NB4 (cell line): ENCODE measurements around the gene CRADD.

Experiments
- CTCF ChIP-seq: IDR thresholded peaks from one replicate; pipeline ENCODE4 v1.5.1; 2012; ENCODE audit warnings: low read depth, low read length
- MAX ChIP-seq: IDR thresholded peaks from 2 replicates; pipeline ENCODE4 v1.6.1; 2011; ENCODE audit warnings: low read depth, low read length
- MYC ChIP-seq: IDR thresholded peaks from 2 replicates; pipeline ENCODE4 v1.6.1; 2011; ENCODE audit warnings: low read depth, low read length
- POLR2A ChIP-seq: IDR thresholded peaks from 2 replicates; pipeline ENCODE4 v1.6.1; 2011; ENCODE audit warnings: mild to moderate bottlenecking; ENCODE audit not compliant: insufficient read length; ENCODE audit errors: extremely low read depth

- TF ChIP-seq CTCF (no peak), POLR2A (no peak), MAX (no peak), MYC (no peak)
Measured at GRCh38 chr12:93862424-93862823, 185.2 kb downstream of the CRADD start.
